PC-9 (cell line): Measurements from ENCODE around the gene GNRHR.

Experiments used
- EZH2 ChIP-seq: fragments of 200-600 bp; sonication (generic); IDR thresholded peaks from 2 replicates; pipeline ENCODE4 v1.8.0; 2017; ENCODE audit warnings: antibody characterized with exemption, low read depth
- TF ChIP-seq, protein P1 (sequence below): fragments of 200-600 bp; sonication (generic); conservative IDR thresholded peaks from 2 replicates; pipeline ENCODE4 v1.6.1; 2017; ENCODE audit warnings: mixed run types, antibody characterized with exemption, mild to moderate bottlenecking, moderate library complexity

DNA sequence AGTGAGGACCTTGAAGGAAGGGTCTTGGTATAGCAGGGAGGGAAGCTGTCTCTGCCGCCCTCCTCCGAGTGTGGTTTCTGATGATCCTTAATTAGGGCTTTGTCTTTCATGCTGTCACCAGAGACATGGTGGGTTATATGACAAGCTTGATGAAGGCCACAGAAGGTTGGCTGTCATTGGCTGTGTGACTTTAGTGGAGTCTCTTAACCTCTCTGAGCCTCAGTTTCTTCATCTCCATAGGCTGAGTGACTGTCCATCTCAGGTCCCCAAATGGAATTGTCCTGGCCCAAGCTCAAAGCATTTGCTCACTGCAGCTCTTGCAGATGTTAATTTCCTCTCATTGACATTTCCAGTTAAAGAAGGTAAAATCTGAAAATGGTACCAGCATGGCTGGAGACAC lies 36.6 kb downstream of the GNRHR start:
- TF ChIP-seq EZH2, result no peak
- TF ChIP-seq, protein P1, sequence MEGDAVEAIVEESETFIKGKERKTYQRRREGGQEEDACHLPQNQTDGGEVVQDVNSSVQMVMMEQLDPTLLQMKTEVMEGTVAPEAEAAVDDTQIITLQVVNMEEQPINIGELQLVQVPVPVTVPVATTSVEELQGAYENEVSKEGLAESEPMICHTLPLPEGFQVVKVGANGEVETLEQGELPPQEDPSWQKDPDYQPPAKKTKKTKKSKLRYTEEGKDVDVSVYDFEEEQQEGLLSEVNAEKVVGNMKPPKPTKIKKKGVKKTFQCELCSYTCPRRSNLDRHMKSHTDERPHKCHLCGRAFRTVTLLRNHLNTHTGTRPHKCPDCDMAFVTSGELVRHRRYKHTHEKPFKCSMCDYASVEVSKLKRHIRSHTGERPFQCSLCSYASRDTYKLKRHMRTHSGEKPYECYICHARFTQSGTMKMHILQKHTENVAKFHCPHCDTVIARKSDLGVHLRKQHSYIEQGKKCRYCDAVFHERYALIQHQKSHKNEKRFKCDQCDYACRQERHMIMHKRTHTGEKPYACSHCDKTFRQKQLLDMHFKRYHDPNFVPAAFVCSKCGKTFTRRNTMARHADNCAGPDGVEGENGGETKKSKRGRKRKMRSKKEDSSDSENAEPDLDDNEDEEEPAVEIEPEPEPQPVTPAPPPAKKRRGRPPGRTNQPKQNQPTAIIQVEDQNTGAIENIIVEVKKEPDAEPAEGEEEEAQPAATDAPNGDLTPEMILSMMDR, result no peak
